ENCODE results near the gene VPS13C. TPM values are rescaled to one million over a fixed set of nuclear protein-coding genes. Genes with fewer than 3 reads are reported as not detected.

The VPS13C gene
- total RNA-seq, 1 experiment from 2014 or later = 11.6 TPM

DNA sequence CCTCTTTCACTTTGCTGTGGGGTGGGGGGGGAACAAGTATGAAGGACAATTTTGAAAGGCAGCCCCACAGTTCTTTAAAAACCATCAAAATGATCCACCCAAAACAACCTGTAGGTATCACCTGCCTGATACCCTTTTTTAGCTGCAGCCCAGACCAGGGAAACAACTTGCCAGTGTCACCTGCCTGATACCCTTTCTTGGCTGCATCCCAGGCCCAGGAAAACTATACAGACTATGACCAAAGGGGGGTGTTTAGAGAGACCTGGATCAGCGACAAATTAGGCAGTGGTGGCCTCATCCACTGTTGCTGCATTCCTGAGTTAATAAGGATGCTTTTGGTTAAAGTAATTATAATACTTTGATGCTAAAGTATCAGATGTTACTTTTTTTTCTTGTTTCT is 122.0 kb downstream of the VPS13C start:
- DNase-seq (ENCODE audit: low read depth) = no peak

DNA sequence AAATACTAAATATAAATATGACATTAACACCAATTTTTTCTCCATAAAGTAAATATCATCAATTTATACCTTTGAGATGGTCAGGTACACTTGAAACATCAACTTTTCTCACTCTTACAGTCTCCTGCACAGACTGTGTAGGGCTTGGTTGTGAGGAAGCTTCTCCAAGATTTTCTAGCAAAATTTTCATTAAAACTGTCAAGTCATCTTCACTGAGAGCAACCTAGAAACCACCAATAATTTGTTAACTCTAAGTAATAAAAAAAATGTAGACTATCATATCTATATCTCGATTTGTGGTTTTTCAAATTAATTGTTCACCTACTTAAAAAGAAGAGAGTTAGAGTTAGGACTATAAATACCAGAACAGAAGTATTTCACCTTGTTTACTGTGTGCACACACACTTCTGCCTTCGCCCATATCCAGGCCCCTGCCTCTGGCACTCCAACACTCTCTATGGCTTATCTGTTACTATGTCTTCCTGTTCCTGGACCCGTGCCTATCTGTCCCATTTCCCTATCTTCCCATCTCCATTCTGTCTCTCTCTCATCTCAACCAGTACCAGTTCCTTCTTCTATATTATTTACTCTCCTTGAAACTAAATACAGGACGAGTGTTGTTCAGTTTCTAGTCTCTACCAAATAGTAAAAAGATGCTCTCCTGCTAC is 123.6 kb downstream of the VPS13C start:
- no peak for DNase-seq (ENCODE audit: low read depth)

DNA sequence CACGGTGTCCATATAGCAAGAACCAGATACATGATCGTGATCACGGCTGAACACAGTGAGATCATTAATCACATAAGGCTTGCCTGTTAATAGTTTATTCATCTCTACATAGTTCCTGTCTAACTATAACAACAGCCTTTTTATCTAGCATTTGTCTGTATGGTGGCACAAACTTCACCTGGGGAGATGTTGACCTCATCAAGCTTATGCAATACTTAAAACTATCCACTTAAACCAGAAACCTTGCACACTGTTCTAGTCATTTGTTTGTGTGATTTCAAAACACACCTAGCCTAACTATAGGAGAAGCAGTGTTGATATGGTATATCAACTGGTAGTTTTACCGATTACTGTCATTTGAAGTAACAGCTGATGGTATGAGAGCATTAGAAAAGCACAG is 124.8 kb downstream of the VPS13C start:
- no peak for DNase-seq (ENCODE audit: low read depth)

DNA sequence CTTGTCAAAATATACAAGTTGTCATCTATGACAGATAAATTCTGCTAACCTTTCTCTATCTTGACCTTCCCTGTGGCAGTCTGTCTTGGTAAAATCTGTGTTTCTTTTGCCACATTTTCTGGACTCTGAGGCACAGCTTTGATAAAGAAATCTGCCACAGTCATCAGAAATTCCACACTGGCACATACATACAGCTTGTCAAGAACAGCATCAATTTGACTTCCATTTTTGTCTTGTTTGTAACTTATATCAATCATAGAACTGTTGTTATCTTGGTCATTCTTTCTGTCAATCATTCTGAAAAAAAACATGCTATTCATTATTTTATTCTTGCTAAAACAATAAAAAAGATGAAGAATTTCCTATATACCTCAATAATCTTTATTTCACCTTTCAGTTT is 130.8 kb downstream of the VPS13C start:
- no peak for DNase-seq (ENCODE audit: low read depth)

DNA sequence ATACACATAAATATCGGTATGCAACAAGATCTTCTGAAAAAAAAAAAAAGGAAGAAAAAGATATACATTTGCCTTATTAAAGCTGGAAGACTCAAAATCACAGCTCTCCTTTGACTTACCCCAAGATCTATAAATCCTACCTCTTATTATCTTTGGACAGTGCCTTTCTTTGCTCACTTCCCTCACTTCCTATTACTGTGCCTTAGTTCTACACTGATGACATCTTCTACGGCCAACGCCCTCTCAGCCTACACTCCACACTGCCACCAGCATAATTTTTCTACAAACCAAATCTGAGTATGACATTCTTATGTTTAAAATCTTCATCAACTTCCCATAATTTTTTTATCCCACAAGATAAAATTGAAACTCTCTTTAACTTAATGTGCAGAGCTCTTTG is 137.1 kb downstream of the VPS13C start:
- DNase-seq (ENCODE audit: low read depth) = no peak

DNA sequence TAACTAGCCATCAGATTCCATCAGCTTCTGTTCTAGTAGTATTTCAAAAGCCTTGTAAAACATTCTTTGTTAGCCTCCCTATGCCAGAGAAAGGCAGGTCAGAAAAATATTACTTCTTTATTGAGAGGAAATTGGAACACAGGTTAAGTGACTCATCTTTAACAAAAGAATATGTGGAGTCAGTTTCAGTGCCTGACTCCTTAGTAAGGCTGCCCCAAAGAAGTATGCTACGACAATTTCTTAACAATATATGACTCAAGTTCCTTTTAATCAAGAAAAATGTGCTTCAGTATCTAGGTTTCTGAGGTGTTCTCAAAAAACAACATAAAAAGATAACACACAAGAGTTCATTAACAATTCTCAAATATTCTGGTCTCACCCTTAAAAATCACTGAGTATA is 139.2 kb downstream of the VPS13C start:
- DNase-seq (ENCODE audit: low read depth) = no peak

GRCh38 chr15:61917457-61917856 is 142.8 kb downstream of the VPS13C start:
- no peak for DNase-seq (ENCODE audit: low read depth)

DNA sequence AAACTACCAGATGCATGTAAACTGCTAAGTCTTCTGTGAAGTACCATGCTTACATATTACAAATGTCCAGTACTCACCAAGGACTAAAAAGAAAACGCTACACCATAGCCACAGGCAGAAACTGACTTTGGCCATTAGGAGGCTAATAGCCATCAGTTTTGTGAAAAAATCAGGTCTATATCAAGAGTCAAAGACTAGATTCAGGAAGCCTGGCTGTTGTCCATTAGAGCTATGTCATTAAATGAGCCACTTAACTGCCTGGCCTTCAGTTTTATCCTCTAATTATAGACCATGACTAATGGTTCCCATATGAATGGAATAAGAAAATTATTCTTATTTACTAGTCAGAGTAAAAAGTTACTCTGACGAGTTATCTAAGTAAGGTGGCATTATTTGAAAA is 144.1 kb downstream of the VPS13C start:
- DNase-seq (ENCODE audit: low read depth) = peak; percentile 5

DNA sequence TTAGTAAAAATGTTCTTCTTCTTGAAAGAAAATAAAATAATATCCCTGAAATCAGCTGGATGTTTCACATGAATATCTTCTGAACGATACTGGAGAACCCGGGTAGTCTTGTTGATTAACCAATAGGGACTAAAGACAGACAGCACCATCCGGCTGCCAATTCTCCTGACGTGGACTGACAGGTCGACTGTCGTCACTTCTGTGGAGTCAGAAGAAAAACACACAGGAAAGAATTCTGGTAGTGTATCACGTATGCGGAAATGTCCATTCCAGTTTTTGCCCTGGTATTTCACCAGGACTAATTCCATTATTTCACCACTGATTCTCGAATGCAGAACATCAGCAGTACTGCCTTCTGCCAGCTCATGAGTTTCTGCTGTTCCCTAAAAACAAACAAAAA is 144.6 kb downstream of the VPS13C start:
- no peak for DNase-seq (ENCODE audit: low read depth)

DNA sequence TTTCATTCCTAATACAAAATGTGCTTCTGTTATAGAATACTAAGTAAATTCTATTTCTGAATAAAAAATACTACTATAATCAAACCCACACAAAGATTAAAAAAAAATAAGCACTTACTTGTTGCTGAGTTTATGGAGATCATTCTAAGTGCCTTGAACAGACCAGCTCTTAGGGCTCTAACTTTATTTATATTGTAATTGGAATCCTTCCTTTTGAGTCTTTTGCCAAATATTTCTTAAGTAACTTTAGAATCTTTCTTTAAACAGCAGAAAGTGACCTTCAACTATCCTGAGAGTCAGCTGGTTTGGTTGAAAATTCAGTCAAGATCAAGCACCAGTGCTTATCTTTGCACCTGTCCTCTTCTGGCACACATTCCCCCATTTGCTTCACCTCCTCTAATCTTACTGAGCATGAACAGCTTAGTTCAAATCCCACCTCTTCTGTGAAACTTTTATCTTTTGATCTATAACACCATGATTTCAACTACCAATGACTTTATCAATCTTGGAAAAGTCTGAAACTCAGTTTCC is 149.3 kb downstream of the VPS13C start:
- DNase-seq (ENCODE audit: low read depth) = no peak

- DNase-seq (ENCODE audit: low read depth) = no peak
Measured at GRCh38 chr15:61908241-61908640, 152.0 kb downstream of the VPS13C start.

DNA sequence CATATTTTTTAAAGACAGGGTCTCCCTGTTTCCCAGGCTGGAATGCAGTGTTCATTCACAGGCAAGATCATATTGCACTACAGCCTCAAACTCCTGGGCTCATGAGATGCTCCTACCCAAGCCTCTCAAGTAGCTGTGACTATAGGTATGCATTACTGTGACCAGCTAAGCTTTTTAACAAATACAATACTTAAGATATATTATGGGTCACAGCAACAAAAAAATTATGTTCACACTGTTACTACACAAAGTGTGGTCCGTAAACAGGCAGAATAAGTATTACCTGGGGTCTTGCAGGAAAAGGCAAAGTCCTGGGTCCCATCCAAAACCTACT is 152.5 kb downstream of the VPS13C start:
- DNase-seq (ENCODE audit: low read depth) = no peak

- DNase-seq (ENCODE audit: low read depth) = no peak
Measured at GRCh38 chr15:61906961-61907752, 153.1 kb downstream of the VPS13C start.

- no peak for DNase-seq (ENCODE audit: low read depth)
Measured at GRCh38 chr15:61893146-61893545, 167.1 kb downstream of the VPS13C start.

- DNase-seq (ENCODE audit: low read depth) = no peak
Measured at GRCh38 chr15:61892140-61892539, 168.1 kb downstream of the VPS13C start.

DNA sequence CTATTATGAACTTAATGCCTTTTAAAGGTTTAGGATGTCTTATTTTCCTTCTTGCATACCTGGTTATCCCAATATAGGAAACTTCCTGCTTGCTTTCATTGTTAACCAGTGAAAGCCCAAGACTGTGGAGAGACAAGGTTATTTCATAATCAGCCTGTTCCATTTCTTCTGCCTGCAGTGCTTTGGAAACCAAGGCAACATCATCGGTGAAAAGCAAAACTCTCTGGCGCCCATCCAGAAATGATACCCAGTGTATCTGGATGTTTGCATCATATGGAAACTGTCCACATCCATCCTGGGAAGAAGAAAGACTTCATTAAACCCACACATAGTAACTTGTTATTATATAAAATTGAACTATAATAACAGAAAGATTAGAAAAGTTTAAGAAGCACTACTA is 170.1 kb downstream of the VPS13C start:
- no peak for DNase-seq (ENCODE audit: low read depth)

- DNase-seq (ENCODE audit: low read depth) = no peak
Measured at GRCh38 chr15:61889706-61890105, 170.5 kb downstream of the VPS13C start.

GRCh38 chr15:61888074-61888780 is 172.0 kb downstream of the VPS13C start:
- no peak for DNase-seq (ENCODE audit: low read depth)

- DNase-seq (ENCODE audit: low read depth) = no peak
Measured at GRCh38 chr15:61880084-61880483, 180.2 kb downstream of the VPS13C start.

- DNase-seq (ENCODE audit: low read depth) = peak; percentile 35
Measured at GRCh38 chr15:61879219-61879618, 181.0 kb downstream of the VPS13C start.

DNA sequence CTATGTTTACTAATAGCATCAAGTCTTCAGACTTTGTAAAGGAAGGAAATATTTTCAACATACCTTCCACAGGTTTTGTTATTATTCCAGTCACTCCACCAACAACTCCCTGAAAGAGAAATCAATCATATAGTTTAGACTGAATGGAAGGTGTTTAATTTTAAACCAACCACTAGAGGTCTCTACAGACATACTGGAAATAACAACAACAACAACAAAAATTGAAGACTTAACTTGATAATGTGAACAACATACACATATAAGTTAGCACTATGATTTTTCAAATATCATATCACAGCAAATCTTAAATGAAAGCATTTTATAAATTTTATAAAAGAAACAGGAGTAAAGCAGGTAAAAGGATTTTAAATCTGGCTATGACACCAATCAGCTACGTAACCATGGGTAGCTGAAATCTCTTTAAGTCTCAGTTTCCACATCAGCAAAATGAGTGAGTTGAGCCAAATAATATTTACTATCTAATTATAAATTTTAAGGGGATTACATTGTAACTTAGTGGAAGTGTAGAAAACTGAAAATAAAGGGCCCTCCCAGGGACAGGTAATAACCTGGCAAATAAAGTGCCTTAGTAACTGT is 188.2 kb downstream of the VPS13C start:
- DNase-seq (ENCODE audit: low read depth) = no peak

DNA sequence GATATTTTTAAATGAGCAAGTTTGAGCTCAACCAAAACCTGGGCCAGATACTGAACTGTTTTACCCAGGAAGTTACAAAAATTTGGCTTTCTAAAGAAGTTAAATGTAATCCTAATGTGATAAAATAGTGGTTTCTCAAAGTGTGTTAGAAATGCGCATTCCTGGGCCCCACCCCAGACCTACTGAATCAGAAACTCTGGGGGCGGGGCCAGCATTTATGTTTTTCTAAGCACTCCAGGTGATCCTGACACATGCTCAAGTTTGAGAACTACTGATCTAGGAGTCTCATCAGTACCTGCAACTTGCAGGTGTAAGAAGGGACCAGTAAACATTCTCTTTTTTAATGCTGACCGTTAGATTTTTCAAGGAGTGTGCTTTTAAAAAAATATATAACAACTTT is 190.6 kb downstream of the VPS13C start:
- no peak for DNase-seq (ENCODE audit: low read depth)
